Measurements from ENCODE around the gene NAGPA. TPM values are rescaled to one million over a fixed set of nuclear protein-coding genes. Genes with fewer than 3 reads are reported as not detected.

The NAGPA gene
- total and polyA plus RNA-seq, 2 of the 13 experiments (the other 11 are each of a cell fraction or from before 2014, with no cell fraction given): 27.1 to 60.3 TPM

DNA sequence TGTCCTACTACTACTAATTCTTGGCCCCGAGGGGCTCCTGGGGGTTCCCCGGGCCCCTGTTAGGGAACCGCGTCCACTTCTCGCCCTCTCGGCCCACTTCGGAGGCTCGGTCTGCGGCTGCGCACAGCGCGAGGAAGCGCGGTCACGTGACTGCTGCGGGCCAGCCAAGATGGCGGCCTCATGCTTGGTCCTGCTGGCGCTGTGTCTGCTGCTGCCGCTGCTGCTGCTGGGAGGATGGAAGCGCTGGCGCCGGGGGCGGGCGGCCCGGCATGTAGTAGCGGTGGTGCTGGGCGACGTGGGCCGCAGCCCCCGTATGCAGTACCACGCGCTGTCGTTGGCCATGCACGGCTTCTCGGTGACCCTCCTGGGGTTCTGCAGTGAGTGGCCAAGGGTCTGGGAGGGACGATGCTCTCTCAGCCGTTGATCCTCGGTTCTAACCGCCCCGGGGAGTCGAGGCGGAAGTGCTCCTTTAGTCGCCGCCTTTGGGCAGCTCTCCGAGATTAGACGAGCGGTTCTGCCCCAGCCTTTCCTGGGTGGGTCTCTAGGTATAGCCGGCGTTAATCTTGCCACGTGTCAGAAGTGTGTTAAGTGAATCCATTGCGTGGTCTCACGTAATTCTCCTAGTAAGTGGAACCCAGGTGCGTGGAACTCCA lies 38.1 kb upstream of the NAGPA start, which contains the start of gene ALG1 (continued):
- TF ChIP-seq, protein P1, sequence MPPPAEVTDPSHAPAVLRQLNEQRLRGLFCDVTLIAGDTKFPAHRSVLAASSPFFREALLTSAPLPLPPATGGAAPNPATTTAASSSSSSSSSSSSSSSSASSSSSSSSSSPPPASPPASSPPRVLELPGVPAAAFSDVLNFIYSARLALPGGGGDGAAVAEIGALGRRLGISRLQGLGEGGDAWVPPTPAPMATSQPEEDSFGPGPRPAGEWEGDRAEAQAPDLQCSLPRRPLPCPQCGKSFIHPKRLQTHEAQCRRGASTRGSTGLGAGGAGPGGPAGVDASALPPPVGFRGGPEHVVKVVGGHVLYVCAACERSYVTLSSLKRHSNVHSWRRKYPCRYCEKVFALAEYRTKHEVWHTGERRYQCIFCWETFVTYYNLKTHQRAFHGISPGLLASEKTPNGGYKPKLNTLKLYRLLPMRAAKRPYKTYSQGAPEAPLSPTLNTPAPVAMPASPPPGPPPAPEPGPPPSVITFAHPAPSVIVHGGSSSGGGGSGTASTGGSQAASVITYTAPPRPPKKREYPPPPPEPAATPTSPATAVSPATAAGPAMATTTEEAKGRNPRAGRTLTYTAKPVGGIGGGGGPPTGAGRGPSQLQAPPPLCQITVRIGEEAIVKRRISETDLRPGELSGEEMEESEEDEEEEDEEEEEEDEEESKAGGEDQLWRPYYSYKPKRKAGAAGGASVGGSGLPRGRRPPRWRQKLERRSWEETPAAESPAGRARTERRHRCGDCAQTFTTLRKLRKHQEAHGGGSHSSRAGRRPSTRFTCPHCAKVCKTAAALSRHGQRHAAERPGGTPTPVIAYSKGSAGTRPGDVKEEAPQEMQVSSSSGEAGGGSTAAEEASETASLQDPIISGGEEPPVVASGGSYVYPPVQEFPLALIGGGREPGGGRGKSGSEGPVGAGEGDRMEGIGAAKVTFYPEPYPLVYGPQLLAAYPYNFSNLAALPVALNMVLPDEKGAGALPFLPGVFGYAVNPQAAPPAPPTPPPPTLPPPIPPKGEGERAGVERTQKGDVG (CRISPR knock-in tag; IDR thresholded peaks at IDR 0.05; ENCODE audit: borderline replicate concordance): peak; percentile 82; the same call in 1 of the 2 replicates
- TF ChIP-seq, protein P2, sequence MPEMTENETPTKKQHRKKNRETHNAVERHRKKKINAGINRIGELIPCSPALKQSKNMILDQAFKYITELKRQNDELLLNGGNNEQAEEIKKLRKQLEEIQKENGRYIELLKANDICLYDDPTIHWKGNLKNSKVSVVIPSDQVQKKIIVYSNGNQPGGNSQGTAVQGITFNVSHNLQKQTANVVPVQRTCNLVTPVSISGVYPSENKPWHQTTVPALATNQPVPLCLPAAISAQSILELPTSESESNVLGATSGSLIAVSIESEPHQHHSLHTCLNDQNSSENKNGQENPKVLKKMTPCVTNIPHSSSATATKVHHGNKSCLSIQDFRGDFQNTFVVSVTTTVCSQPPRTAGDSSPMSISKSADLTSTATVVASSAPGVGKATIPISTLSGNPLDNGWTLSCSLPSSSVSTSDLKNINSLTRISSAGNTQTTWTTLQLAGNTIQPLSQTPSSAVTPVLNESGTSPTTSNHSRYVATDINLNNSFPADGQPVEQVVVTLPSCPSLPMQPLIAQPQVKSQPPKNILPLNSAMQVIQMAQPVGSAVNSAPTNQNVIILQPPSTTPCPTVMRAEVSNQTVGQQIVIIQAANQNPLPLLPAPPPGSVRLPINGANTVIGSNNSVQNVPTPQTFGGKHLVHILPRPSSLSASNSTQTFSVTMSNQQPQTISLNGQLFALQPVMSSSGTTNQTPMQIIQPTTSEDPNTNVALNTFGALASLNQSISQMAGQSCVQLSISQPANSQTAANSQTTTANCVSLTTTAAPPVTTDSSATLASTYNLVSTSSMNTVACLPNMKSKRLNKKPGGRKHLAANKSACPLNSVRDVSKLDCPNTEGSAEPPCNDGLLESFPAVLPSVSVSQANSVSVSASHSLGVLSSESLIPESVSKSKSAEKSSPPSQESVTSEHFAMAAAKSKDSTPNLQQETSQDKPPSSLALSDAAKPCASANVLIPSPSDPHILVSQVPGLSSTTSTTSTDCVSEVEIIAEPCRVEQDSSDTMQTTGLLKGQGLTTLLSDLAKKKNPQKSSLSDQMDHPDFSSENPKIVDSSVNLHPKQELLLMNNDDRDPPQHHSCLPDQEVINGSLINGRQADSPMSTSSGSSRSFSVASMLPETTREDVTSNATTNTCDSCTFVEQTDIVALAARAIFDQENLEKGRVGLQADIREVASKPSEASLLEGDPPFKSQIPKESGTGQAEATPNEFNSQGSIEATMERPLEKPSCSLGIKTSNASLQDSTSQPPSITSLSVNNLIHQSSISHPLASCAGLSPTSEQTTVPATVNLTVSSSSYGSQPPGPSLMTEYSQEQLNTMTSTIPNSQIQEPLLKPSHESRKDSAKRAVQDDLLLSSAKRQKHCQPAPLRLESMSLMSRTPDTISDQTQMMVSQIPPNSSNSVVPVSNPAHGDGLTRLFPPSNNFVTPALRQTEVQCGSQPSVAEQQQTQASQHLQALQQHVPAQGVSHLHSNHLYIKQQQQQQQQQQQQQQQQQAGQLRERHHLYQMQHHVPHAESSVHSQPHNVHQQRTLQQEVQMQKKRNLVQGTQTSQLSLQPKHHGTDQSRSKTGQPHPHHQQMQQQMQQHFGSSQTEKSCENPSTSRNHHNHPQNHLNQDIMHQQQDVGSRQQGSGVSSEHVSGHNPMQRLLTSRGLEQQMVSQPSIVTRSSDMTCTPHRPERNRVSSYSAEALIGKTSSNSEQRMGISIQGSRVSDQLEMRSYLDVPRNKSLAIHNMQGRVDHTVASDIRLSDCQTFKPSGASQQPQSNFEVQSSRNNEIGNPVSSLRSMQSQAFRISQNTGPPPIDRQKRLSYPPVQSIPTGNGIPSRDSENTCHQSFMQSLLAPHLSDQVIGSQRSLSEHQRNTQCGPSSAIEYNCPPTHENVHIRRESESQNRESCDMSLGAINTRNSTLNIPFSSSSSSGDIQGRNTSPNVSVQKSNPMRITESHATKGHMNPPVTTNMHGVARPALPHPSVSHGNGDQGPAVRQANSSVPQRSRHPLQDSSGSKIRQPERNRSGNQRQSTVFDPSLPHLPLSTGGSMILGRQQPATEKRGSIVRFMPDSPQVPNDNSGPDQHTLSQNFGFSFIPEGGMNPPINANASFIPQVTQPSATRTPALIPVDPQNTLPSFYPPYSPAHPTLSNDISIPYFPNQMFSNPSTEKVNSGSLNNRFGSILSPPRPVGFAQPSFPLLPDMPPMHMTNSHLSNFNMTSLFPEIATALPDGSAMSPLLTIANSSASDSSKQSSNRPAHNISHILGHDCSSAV (CRISPR knock-in tag; IDR thresholded peaks at IDR 0.05; ENCODE audit: borderline replicate concordance): peak; percentile 22; the same call in 1 of the 2 replicates
- TF ChIP-seq SATB2 (CRISPR knock-in tag; IDR thresholded peaks at IDR 0.05): peak; percentile 64
- TF ChIP-seq, protein P3, sequence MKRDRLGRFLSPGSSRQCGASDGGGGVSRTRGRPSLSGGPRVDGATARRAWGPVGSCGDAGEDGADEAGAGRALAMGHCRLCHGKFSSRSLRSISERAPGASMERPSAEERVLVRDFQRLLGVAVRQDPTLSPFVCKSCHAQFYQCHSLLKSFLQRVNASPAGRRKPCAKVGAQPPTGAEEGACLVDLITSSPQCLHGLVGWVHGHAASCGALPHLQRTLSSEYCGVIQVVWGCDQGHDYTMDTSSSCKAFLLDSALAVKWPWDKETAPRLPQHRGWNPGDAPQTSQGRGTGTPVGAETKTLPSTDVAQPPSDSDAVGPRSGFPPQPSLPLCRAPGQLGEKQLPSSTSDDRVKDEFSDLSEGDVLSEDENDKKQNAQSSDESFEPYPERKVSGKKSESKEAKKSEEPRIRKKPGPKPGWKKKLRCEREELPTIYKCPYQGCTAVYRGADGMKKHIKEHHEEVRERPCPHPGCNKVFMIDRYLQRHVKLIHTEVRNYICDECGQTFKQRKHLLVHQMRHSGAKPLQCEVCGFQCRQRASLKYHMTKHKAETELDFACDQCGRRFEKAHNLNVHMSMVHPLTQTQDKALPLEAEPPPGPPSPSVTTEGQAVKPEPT (CRISPR knock-in tag; IDR thresholded peaks at IDR 0.05; ENCODE audit: low read depth): no peak
- peak; percentile 90 for TF ChIP-seq ZNF335 (CRISPR knock-in tag; IDR thresholded peaks at IDR 0.05)
- no peak for TF ChIP-seq ZBTB42 (CRISPR knock-in tag; IDR thresholded peaks at IDR 0.05)
- peak; percentile 98 for TF ChIP-seq KDM5A (IDR thresholded peaks at IDR 0.05; ENCODE audit: borderline replicate concordance, low read length)
- no peak for TF ChIP-seq ZNF607 (CRISPR knock-in tag; IDR thresholded peaks at IDR 0.05; ENCODE audit: borderline replicate concordance)
- peak; percentile 66 for TF ChIP-seq PHF5A (CRISPR knock-in tag; IDR thresholded peaks at IDR 0.05; ENCODE audit: low read depth, unreplicated experiment)
- TF ChIP-seq, protein P4, sequence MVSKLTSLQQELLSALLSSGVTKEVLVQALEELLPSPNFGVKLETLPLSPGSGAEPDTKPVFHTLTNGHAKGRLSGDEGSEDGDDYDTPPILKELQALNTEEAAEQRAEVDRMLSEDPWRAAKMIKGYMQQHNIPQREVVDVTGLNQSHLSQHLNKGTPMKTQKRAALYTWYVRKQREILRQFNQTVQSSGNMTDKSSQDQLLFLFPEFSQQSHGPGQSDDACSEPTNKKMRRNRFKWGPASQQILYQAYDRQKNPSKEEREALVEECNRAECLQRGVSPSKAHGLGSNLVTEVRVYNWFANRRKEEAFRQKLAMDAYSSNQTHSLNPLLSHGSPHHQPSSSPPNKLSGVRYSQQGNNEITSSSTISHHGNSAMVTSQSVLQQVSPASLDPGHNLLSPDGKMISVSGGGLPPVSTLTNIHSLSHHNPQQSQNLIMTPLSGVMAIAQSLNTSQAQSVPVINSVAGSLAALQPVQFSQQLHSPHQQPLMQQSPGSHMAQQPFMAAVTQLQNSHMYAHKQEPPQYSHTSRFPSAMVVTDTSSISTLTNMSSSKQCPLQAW (CRISPR knock-in tag; IDR thresholded peaks at IDR 0.05): no peak
- TF ChIP-seq HCFC1 (IDR thresholded peaks at IDR 0.05; ENCODE audit: low read depth, low read length): peak; percentile 38; the same call in 1 of the 2 replicates

Data from HepG2 (cell line).